Measurements from ENCODE around the gene VPS33B. TPM values are rescaled to one million over a fixed set of nuclear protein-coding genes. Genes with fewer than 3 reads are reported as not detected.
"Not testable (repeated sequence)": the region's sequence is repeated elsewhere in the genome, so short reads cannot be mapped to it uniquely, and the experiment has no call there.

VPS33B gene
- total and polyA plus RNA-seq, 2 donors: 5.8 to 11.8 TPM

DNA sequence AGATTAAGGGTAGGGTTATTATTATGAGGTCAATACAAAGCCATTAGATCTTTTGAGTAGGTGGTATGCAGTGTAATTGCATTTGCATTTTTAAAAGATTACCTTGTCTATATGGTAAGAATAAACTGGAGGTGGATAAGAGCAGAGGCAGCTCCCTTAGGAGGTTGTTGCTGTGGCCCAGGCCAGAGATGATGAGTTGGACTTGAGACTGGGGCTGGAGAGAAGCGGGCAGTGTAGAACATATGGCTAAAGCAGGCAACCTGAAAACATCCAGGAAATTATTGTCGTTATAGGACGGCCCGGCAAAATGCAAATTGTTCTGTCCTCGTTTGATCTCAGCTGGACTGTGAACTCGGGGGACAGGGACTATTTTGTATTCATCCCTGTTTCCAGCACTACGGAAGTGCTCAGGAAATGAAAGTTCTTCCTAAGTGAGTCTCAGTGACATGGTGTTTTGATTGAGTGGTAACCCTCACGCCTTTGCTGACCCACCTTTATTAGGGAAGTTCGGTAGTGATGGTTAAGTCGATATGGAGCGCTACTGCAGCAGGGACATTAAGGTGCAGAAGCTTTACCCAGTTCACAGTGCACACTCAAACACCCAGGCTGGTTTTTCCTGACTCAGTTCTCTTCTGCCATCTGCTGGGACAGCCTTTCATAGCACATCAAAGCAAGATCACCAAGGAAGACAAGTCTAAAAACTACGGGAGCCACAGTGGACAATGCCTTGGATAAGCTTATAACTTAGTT is 27.2 kb upstream of the VPS33B start:
- Histone ChIP-seq H3K27ac (ENCODE audit: low read depth) (no peak overlapping the region), H3K4me3 (ENCODE audit: low read depth, low read length) (no peak overlapping the region), H3K36me3 (ENCODE audit: insufficient read depth) (no peaks in the 10 kb centered on the region), H3K4me1 (ENCODE audit: insufficient read depth) (no peaks in the 10 kb centered on the region)
- WGBS: 28% methylated on average over 12 of the region's 12 CpGs
- peak; percentile 51 for DNase-seq (ENCODE audit: extremely low spot score)

DNA sequence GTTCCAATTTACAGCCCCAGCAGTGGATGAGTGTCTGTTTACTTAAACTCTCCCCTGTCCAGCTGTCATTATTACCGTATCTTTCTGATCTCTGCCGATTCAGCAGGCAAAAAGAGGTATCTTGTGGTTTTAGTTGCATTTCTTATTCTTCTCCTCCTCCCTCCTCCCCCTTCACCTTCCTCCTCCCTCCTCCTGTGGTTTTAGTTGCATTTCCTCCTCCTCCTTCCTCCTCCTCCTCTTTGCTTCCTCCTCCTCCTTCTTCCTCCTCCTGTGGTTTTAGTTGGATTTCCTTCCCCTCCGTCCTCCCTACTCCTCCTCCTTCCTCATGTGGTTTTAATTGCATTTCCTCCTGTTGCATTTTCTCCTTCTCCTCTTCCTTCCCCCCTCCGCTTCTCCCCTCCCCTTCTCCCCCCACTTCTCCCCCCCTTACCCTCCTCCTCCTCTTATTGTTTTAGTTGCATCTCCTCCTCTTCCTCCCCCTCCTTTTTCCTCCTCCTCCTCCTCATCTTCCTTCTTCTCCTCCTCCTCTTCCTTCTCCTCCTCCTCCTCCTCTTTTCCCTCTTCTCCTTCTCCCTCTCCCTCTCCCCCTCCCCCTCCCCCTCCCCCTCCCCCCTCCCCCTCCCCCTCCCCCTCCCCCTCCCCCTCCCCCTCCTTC is 25.3 kb upstream of the VPS33B start:
- Histone ChIP-seq H3K36me3 (ENCODE audit: insufficient read depth) (no peaks in the 10 kb centered on the region), H3K4me1 (ENCODE audit: insufficient read depth) (no peaks in the 10 kb centered on the region), H3K4me3 (ENCODE audit: low read depth, low read length) (no peak overlapping the region), H3K27ac (ENCODE audit: low read depth) (no peak overlapping the region)
- WGBS: 21% methylated on average over 3 of the region's 4 CpGs
- no peak for DNase-seq (ENCODE audit: extremely low spot score)

DNA sequence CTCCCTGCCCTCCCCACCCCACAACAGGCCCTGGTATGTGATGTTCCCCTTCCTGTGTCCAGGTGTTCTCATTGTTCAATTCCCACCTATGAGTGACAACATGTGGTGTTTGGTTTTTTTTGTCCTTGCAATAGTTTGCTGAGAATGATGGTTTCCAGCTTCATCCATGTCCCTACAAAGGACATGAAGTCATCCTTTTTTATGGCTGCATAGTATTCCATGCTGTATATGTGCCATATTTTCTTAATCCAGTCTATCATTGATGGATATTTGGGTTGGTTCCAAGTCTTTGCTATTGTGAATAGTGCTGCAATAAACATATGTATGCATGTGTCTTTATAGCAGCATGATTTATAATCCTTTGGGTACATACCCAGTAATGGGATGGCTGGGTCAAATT is 23.7 kb upstream of the VPS33B start:
- not testable (repeated sequence) for H3K27ac ChIP-seq (ENCODE audit: low read depth); H3K4me1 ChIP-seq (ENCODE audit: insufficient read depth); H3K4me3 ChIP-seq (ENCODE audit: low read depth, low read length); DNase-seq (ENCODE audit: extremely low spot score); H3K36me3 ChIP-seq (ENCODE audit: insufficient read depth)

DNA sequence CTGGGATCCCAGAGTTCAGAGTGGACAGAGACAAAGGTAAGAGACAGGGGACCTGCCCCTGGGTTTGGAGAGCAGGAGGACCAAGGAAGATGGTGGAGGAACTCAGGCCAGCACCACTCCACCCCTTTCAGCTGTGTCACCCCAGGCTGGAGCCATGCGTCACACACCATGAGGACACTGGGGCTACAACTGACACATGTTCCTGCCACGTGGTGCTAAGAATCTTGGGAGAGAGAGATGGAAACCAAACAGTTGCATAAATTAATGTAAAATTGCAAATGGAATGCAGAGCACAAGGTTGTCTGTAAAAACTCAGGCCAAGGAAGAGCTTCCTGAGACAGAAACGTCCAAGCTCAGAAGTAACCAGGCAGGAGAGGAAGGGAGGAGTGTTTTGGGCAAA is 22.7 kb upstream of the VPS33B start:
- DNase-seq (ENCODE audit: extremely low spot score): no peak
- Histone ChIP-seq H3K36me3 (ENCODE audit: insufficient read depth) (no peaks in the 10 kb centered on the region), H3K4me3 (ENCODE audit: low read depth, low read length) (no peak overlapping the region), H3K27ac (ENCODE audit: low read depth) (no peak overlapping the region), H3K4me1 (ENCODE audit: insufficient read depth) (no peaks in the 10 kb centered on the region)
- WGBS: 67% methylated on average over 3 of the region's 3 CpGs

DNA sequence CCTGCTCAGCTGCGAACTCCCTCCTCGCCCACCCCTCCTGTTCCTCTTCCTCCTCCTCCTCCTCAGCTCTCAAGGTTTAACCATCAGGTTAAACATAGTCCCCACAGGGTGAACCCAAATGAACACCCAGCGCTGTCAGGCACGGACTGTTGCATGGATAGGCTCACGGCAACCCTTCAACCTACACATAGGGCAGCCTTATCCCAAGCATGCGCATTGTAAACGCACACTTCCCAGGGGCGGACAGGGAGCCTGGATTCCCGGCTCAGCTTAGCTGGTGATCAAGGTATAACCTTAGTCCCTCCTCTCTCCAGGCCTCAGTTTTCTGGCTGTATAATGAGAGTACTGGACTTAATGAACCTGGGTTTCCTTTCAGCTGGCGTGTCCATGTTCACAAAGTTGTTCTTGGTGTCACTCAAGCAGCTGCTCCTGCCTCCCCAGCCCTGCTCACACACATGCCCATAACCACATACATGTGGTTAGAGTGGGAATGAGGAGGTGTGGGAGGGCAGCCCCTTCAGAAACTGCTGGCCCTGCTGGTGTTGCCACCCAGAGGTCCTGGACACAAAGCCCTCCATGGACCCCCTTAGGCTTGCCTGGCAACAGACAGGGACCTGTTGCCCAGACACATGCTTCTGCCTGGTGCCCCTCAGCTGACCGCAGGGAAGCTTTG is 20.9 kb upstream of the VPS33B start:
- WGBS: 83% methylated on average over 11 of the region's 11 CpGs
- DNase-seq (ENCODE audit: extremely low spot score): no peak
- Histone ChIP-seq H3K4me1 (ENCODE audit: insufficient read depth) (no peaks in the 10 kb centered on the region), H3K27ac (ENCODE audit: low read depth) (no peak overlapping the region), H3K4me3 (ENCODE audit: low read depth, low read length) (no peak overlapping the region), H3K36me3 (ENCODE audit: insufficient read depth) (no peaks in the 10 kb centered on the region)

DNA sequence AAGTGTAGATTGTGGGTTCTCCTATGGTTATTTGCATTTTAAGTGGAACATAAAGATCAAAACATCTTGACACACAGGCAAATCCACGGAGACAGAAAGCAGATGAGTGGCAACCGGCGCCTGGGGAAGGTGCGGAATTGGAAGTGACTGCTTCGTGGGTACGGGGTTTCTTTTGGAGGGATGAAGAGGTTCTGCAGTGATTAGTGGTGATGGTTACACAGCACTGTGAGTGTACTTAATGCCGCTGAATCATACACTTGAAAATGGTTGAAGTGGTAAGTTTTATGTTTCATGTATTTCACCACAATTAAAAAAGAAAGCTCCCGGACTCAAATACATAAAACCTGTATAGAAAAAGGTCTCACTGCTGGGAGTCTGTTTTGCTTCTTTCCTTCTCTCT is 18.5 kb upstream of the VPS33B start:
- Histone ChIP-seq H3K36me3 (ENCODE audit: insufficient read depth) (no peaks in the 10 kb centered on the region), H3K27ac (ENCODE audit: low read depth) (no peak overlapping the region), H3K4me1 (ENCODE audit: insufficient read depth) (no peaks in the 10 kb centered on the region), H3K4me3 (ENCODE audit: low read depth, low read length) (no peak overlapping the region)
- DNase-seq (ENCODE audit: extremely low spot score): no peak
- 75% methylated on average over 8 of the region's 8 CpGs for WGBS

DNA sequence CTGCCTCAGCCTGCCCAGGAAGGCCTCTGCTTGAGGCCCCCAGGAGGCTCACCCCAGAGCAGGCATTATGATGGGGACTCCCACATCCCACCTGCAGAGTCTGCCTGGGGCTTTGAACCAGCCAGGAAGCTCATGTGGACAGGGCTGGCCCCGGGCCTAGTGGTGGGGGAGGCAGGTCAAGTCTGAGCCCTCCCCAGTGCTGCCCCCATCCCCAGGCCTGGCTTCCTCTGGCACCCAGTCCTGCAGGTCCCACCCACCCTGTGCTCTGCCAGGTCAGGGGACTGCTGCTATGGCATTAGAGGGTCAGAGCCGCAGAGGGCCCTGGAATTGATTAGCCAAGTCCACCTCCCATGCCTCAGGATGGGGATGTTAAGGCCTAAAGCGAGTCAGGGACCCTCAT is 17.6 kb upstream of the VPS33B start:
- Histone ChIP-seq H3K36me3 (ENCODE audit: insufficient read depth) (no peaks in the 10 kb centered on the region), H3K4me3 (ENCODE audit: low read depth, low read length) (no peak overlapping the region), H3K4me1 (ENCODE audit: insufficient read depth) (no peaks in the 10 kb centered on the region), H3K27ac (ENCODE audit: low read depth) (no peak overlapping the region)
- DNase-seq (ENCODE audit: extremely low spot score): no peak
- 76% methylated on average over 3 of the region's 3 CpGs for WGBS

DNA sequence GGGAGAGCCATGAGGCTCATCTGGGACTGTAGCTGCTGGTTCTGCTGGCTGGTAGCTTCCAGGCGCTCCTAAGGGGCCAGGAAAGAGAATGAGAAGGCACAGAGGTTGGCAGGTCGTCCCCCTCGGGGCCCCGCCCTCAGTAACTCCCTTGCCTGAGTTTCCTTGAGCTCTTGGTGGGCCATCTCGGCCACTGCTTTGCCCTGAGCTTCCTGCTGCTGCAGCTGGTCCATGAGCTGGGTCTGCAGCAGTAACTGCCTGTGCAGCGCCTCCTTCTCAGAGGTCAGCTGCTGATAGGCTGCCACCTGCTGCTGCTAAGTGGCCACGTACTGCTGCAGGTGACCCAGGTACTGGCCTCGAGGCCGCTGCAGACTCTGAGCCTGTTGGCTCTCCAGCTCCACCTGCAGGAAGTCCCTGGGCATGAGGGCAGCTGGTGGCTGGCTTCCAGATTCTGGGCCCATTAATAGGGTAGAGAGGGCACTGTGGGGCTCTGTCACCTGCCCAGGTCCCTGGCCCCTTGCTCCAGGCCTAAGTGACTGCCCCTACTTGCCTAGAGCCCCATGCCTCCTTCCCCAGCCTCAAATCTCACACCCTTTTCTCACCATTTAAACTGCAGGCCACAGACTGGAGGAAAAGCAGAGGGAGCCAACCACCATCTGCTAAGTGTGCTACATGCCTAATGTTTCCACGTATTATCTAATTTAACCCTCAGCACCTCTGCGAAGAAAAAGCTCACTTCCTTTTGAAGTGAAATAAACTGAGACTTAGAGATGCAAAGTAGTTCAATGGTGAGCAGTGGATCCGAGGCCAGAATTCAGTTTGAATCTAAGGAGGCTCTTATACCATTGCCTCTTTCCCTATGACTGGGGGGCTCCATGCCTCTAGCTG is 10.8 kb upstream of the VPS33B start:
- Histone ChIP-seq H3K27ac (ENCODE audit: low read depth) (no peak overlapping the region), H3K36me3 (ENCODE audit: insufficient read depth) (no peaks in the 10 kb centered on the region), H3K4me3 (ENCODE audit: low read depth, low read length) (no peak overlapping the region), H3K4me1 (ENCODE audit: insufficient read depth) (no peaks in the 10 kb centered on the region)
- DNase-seq (ENCODE audit: extremely low spot score): no peak
- WGBS: 38% methylated on average over 12 of the region's 12 CpGs

DNA sequence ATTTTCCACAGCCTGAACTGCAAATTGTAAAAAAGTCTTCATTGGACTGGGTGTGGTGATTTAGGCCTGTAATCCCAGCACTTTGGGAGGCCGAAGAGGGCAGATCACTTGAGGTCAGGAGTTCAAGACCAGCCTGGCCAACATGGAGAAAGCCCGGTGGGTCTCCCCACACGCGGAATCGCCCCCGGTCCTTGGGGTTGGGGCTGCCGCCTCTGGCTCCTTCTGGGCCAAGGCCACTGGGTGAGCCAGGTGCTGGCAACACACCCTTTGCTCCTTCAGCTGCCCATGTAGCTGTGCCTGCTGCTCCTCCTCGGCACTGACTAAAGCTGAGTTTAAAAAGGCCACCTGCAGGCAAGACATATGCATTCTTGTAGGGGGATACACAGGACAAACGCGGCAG is 9.4 kb upstream of the VPS33B start:
- Histone ChIP-seq H3K4me3 (ENCODE audit: low read depth, low read length) (no peak overlapping the region), H3K27ac (ENCODE audit: low read depth) (no peak overlapping the region), H3K36me3 (ENCODE audit: insufficient read depth) (no peaks in the 10 kb centered on the region), H3K4me1 (ENCODE audit: insufficient read depth) (no peaks in the 10 kb centered on the region)
- WGBS: 74% methylated on average over 10 of the region's 10 CpGs
- DNase-seq (ENCODE audit: extremely low spot score): no peak

DNA sequence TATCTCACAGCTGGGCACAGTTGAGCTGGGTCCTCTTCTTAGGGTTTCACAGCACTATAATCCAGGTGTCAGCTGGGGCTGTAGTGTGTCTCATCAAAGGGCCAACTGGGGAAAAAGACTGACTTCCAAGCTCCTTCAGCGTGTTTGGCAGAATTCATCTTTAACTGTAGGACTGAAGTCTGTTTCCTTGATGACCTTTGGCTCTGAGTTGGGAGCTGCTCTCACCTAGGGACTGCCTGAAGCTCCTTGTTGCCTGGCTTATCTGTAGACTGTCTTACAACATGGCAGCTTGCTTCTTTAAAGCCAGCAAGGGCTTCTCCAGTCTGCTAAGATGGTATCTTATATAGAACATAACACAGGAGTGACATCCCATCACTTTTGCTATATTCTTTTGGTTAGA is 5.3 kb upstream of the VPS33B start:
- 65% methylated on average over 1 of the region's 1 CpG for WGBS
- Histone ChIP-seq H3K4me3 (ENCODE audit: low read depth, low read length) (no peak overlapping the region), H3K36me3 (ENCODE audit: insufficient read depth) (no peaks in the 10 kb centered on the region), H3K27ac (ENCODE audit: low read depth) (no peak overlapping the region), H3K4me1 (ENCODE audit: insufficient read depth) (no peaks in the 10 kb centered on the region)
- DNase-seq (ENCODE audit: extremely low spot score): no peak

DNA sequence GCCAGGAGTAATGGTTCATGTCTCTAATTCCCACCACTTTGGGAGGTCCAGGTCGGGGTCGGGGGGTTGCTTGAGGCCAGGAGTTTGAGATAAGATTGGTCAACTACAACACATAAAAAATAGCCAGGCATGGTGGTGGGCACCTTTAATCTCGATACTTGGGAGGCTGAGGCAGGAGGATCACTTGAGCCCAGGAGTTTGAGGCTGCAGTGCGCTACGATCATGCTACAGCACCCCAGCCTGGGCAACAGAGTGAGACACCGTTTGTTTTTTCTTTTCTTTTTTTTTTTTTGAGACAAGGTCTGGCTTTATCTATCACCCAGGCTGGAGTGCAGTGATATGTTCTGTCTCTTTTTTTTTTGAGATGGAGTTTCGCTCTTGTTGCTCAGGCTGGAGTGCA is 1.3 kb upstream of the VPS33B start:
- DNase-seq (ENCODE audit: extremely low spot score): no peak

DNA sequence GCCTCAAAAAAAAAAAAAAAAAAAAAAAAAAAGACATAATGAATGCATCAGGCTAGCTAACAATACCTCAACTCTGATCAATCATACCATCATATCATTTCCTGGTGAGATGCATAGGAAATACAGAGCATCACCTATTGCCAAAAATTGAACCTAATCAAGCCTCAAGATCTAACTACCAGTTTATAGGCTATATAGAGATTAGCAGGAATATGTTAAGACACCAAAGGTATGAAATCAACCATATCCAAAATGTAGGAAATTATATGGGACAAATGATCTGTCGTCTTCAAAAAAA is 387 bp upstream of the VPS33B start:
- 28% methylated on average over 1 of the region's 1 CpG for WGBS

More for the DNA sequence above, 1.3 kb upstream of the VPS33B start:
- Histone ChIP-seq H3K4me3 (ENCODE audit: low read depth, low read length) (no peak overlapping the region), H3K36me3 (ENCODE audit: insufficient read depth) (no peaks in the 10 kb centered on the region), H3K4me1 (ENCODE audit: insufficient read depth) (no peaks in the 10 kb centered on the region), H3K27ac (ENCODE audit: low read depth) (no peak overlapping the region)
- WGBS: 88% methylated on average over 7 of the region's 7 CpGs

DNA sequence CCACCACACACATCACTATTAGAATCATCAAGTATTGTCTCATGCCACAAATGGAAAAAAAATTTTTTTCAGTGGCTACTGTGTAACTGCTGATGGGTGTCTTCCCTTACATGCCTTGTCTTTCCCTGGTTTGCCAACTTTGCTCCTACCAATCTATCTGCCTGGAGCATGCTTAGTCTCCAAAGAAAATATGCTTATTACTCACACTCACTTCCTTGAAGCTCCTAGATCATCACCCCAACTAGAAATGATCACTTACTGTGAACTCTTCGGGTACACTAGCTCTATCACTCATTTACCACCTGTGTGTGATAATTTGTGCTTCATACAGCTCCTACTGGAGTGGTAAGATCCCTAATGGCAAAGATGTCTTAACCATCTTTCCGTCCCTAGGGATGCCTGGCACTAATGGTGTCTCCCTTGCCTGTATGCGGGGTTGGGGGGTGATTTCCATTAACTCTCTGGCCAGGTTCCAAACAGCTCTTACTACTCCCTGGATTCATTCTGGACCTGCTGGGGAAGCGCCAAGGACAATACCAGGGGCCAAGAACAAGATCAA is 799 bp downstream of the VPS33B start:
- WGBS: 11% methylated on average over 4 of the region's 4 CpGs
- no peaks in the 10 kb centered on the region for H3K4me1 ChIP-seq (ENCODE audit: insufficient read depth)
- H3K4me3 ChIP-seq (ENCODE audit: low read depth, low read length): peak overlapping the region; percentile 89
- no peaks in the 10 kb centered on the region for H3K36me3 ChIP-seq (ENCODE audit: insufficient read depth)
- no peak for DNase-seq (ENCODE audit: extremely low spot score)
- no peak overlapping the region for H3K27ac ChIP-seq (ENCODE audit: low read depth)

More for the DNA sequence above, 387 bp upstream of the VPS33B start:
- peak overlapping the region; percentile 89 for H3K4me3 ChIP-seq (ENCODE audit: low read depth, low read length)
- H3K36me3 ChIP-seq (ENCODE audit: insufficient read depth): no peaks in the 10 kb centered on the region
- H3K4me1 ChIP-seq (ENCODE audit: insufficient read depth): no peaks in the 10 kb centered on the region
- H3K27ac ChIP-seq (ENCODE audit: low read depth): peak overlapping the region; percentile 59
- no peak for DNase-seq (ENCODE audit: extremely low spot score)

All from urinary bladder (tissue), 4 donors.